OCI-LY3 (cell line): Measurements from ENCODE around the gene PRMT6.

ENCODE experiments used
- CTCF ChIP-seq: fragments of 200-600, 300-600 bp; sonication (generic); IDR thresholded peaks from 2 replicates; pipeline ENCODE4 v1.5.1; 2014; ENCODE audit warnings: antibody characterized with exemption, low read length, low read depth
- EZH2phosphoT487 ChIP-seq: fragments of 200-600 bp; shearing (Covaris generic); IDR thresholded peaks from 2 replicates; pipeline ENCODE4 v1.6.1; 2018; ENCODE audit warnings: antibody characterized with exemption, mixed run types, low read depth

GRCh38 chr1:107009281-107009680, 47.2 kb upstream of the PRMT6 start:
- TF ChIP-seq CTCF (no peak), EZH2phosphoT487 (no peak)
